PC-3 (cell line): ENCODE data around the gene POU3F3. TPM values are rescaled to one million over a fixed set of nuclear protein-coding genes. Genes with fewer than 3 reads are reported as not detected.

Experiments
- ATAC-seq: fragments of 200-7000 bp; cut with Tn5 transposase; 2 replicates; pipeline ENCODE4 v1.9.1; 2020; ENCODE audit warnings: mild to moderate bottlenecking, moderate library complexity
- BruUV-seq: library from RNA; stranded (reverse); fragments of 400-500 nt; replicated peaks from 2 replicates; lab custom pipeline; 2021; lab: Mats Ljungman, UMichigan
- CTCF ChIA-PET: fragments of 300-600 bp; sonication (Branson Sonifier 250); formaldehyde crosslinking; loops from one replicate; lab custom pipeline; 2022; ENCODE audit warnings: antibody characterized with exemption; lab: Charles Lee
- POLR2A ChIA-PET: fragments of 300-600 bp; sonication (Branson Sonifier 250); formaldehyde crosslinking; loops from one replicate; lab custom pipeline; 2022; ENCODE audit warnings: antibody characterized with exemption; ENCODE audit not compliant: unreplicated experiment; lab: Charles Lee
- DNase-seq: peaks from one replicate; pipeline ENCODE4 v3.0.0-alpha.2; 2015
- H2AFZ ChIP-seq: fragments of 300-600 bp; sonication (generic); 2 replicates; pipeline ENCODE4 v1.6.0; 2016; ENCODE audit warnings: antibody characterized with exemption, low read length
- H3F3A ChIP-seq: fragments of 300-600 bp; sonication (generic); one replicate; pipeline ENCODE4 v1.6.0; 2017; ENCODE audit warnings: antibody characterized with exemption, low read length, control low read depth, mild to moderate bottlenecking; ENCODE audit not compliant: unreplicated experiment
- H3K27ac ChIP-seq: fragments of 300-600 bp; sonication (generic); 2 replicates; pipeline ENCODE4 v1.5.1; 2016; ENCODE audit warnings: mild to moderate bottlenecking, low read length
- H3K27me3 ChIP-seq: fragments of 300-600 bp; sonication (generic); 2 replicates; pipeline ENCODE4 v1.6.1; 2016; ENCODE audit warnings: low read length, mixed read lengths
- H3K36me3 ChIP-seq: fragments of 300-600 bp; sonication (generic); 2 replicates; pipeline ENCODE4 v1.6.1; 2016; ENCODE audit warnings: low read depth, mixed run types, low read length, mixed read lengths
- H3K4me1 ChIP-seq: fragments of 300-600 bp; sonication (generic); 2 replicates; pipeline ENCODE4 v1.5.1; 2016; ENCODE audit warnings: low read length; ENCODE audit not compliant: insufficient read depth
- H3K4me2 ChIP-seq: fragments of 300-600 bp; sonication (generic); 2 replicates; pipeline ENCODE4 v1.6.0; 2016; ENCODE audit warnings: low read length
- H3K4me3 ChIP-seq: fragments of 300-600 bp; sonication (generic); 2 replicates; pipeline ENCODE4 v1.5.1; 2016; ENCODE audit warnings: mild to moderate bottlenecking, low read length, mixed read lengths
- H3K79me2 ChIP-seq: fragments of 300-600 bp; sonication (generic); 2 replicates; pipeline ENCODE4 v1.6.1; 2017; ENCODE audit warnings: low read length, mixed read lengths
- H3K9ac ChIP-seq: fragments of 300-600 bp; sonication (generic); 2 replicates; pipeline ENCODE4 v1.6.0; 2016; ENCODE audit warnings: mild to moderate bottlenecking, low read length
- H3K9me2 ChIP-seq: fragments of 300-600 bp; sonication (generic); replicated peaks from 2 replicates; pipeline ENCODE4 v1.6.1; 2016; ENCODE audit warnings: mixed run types, low read length, mixed read lengths
- H3K9me3 ChIP-seq: fragments of 300-600 bp; sonication (generic); 2 replicates; pipeline ENCODE4 v1.6.1; 2016; ENCODE audit warnings: low read length, mixed read lengths
- H4K20me1 ChIP-seq: fragments of 300-600 bp; sonication (generic); 2 replicates; pipeline ENCODE4 v1.6.1; 2016; ENCODE audit warnings: low read length, mixed read lengths
- CTCF ChIP-seq: fragments of 300-600 bp; sonication (generic); conservative IDR thresholded peaks from 2 replicates; pipeline ENCODE4 v1.5.1; 2017; ENCODE audit warnings: antibody characterized with exemption, low read depth, mild to moderate bottlenecking, low read length
- EZH2 ChIP-seq: fragments of 300-600 bp; sonication (generic); IDR thresholded peaks from one replicate; pipeline ENCODE4 v1.6.1; 2017; ENCODE audit warnings: antibody characterized with exemption, mild to moderate bottlenecking, low read length; ENCODE audit not compliant: unreplicated experiment
- EZH2phosphoT487 ChIP-seq: fragments of 300-600 bp; sonication (generic); IDR thresholded peaks from 2 replicates; pipeline ENCODE4 v1.6.1; 2018; ENCODE audit warnings: mild to moderate bottlenecking, antibody characterized with exemption, low read length, borderline replicate concordance
- intact Hi-C: fragments of 100-400 bp; cut with micrococcal nuclease; formaldehyde crosslinking; loops from 2 replicates; pipeline ENCODE4 v1.9.0; 2023
- total RNA-seq: library from RNA; depleted of rRNA; stranded (reverse); fragments of >200 nt; gene quantifications from 2 replicates; pipeline ENCODE4 v1.2.3, GENCODE V29; 2014

Gene POU3F3
- total RNA-seq, 1 experiment from 2014 or later = not detected

DNA sequence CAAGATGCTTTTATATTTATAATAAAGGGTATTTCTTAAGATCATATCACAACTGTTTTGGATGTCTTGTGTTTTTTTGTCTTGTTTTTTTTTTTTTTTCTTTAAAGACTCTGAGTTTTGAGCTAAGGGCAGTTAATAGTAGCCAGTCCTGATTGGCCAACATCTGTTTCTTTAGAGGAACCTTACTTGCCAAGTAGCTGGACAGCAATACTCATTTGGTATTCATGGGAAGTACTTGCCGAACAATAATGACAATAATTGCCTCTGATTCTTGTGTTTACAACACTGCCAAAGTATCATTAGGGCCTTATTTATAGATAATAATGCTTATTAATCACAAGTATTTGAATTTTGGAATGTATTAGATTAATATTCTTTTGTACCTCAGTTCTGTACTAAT lies 17.1 kb upstream of the POU3F3 start:
- BruUV-seq = no TSS peak
- ChIA-PET CTCF (no interaction called here), POLR2A (no interaction called here)
- no peak for ATAC-seq
- no peaks in the 10 kb centered on the region for H3K9me3 ChIP-seq
- H3K9ac ChIP-seq = no peak overlapping the region
- TF ChIP-seq CTCF = no peak
- no peak for TF ChIP-seq EZH2
- no peak for TF ChIP-seq EZH2phosphoT487
- H3K27me3 ChIP-seq = peaks cover 57% of the 10 kb centered on the region
- H3K79me2 ChIP-seq = no peaks in the 10 kb centered on the region
- H3K27ac ChIP-seq = no peak overlapping the region
- H2AFZ ChIP-seq = no peak overlapping the region
- no peak overlapping the region for H3K4me2 ChIP-seq
- H3K36me3 ChIP-seq = no peaks in the 10 kb centered on the region
- H4K20me1 ChIP-seq = no peaks in the 10 kb centered on the region
- H3K4me3 ChIP-seq = no peak overlapping the region
- intact Hi-C loops = no loop called here
- DNase-seq = no peak
- H3K9me2 ChIP-seq = no peaks in the 10 kb centered on the region
- H3K4me1 ChIP-seq = no peaks in the 10 kb centered on the region
- no peaks in the 10 kb centered on the region for H3F3A ChIP-seq

GRCh38 chr2:104840156-104840555 lies 13.8 kb upstream of the POU3F3 start:
- POLR2A ChIA-PET = no interaction called here
- ATAC-seq (no peak), DNase-seq (no peak)
- no peak for TF ChIP-seq EZH2phosphoT487
- no peak for TF ChIP-seq CTCF
- no peak for TF ChIP-seq EZH2
- no TSS peak for BruUV-seq
- Histone ChIP-seq H3K79me2 (no peaks in the 10 kb centered on the region), H3K9me2 (no peaks in the 10 kb centered on the region), H3K4me3 (no peak overlapping the region), H3K27ac (no peak overlapping the region), H3K4me2 (no peak overlapping the region), H4K20me1 (no peaks in the 10 kb centered on the region), H3K27me3 (peaks cover 48% of the 10 kb centered on the region), H3K9ac (no peak overlapping the region), H3K9me3 (no peaks in the 10 kb centered on the region), H3K36me3 (no peaks in the 10 kb centered on the region), H3F3A (no peaks in the 10 kb centered on the region), H2AFZ (no peak overlapping the region), H3K4me1 (no peaks in the 10 kb centered on the region)
- intact Hi-C loops = no loop called here
- CTCF ChIA-PET = no interaction called here

DNA sequence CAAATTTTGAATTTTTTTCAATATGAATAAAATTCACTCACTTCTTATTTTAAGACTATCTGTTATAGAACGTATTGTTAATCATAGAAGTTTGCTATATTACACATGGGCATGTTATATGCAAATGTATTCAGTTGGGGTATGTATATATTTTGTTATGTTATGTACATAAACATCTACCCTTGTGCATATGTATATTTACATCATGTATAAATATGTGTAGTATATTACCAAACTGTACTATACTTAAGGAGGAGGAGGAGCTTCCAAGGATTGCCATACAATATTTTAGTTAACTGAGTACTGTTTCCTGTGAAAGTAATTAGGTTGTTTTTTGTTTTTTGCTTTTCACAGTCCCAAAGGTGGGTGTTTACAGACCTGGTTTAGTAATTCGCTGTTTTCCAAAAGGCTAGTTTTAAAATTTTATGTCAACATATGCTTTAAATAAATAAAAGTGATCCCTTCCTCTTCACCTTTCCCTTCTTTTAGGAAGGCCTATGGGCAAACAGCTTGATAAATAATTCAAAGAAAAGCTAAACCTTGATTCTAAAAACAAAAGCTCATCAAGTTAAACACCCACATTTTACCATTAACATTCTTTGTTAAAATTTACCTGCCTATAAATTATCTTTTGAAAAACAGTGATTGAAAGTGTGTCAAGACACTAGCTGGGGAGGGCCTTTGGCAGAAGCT lies 12.9 kb upstream of the POU3F3 start:
- no peaks in the 10 kb centered on the region for H3K9me2 ChIP-seq
- intact Hi-C loops = no loop called here
- H3K27ac ChIP-seq = no peak overlapping the region
- DNase-seq (no peak), ATAC-seq (no peak)
- H3K79me2 ChIP-seq = no peaks in the 10 kb centered on the region
- H3K27me3 ChIP-seq = peaks cover 49% of the 10 kb centered on the region
- no peaks in the 10 kb centered on the region for H4K20me1 ChIP-seq
- H2AFZ ChIP-seq = no peak overlapping the region
- no peak for TF ChIP-seq CTCF
- TF ChIP-seq EZH2 = no peak
- TF ChIP-seq EZH2phosphoT487 = no peak
- H3K9ac ChIP-seq = no peak overlapping the region
- no peaks in the 10 kb centered on the region for H3K36me3 ChIP-seq
- H3K4me1 ChIP-seq = no peaks in the 10 kb centered on the region
- ChIA-PET POLR2A (no interaction called here), CTCF (no interaction called here)
- H3F3A ChIP-seq = no peaks in the 10 kb centered on the region
- no peak overlapping the region for H3K4me3 ChIP-seq
- BruUV-seq = no TSS peak
- H3K9me3 ChIP-seq = no peaks in the 10 kb centered on the region
- no peak overlapping the region for H3K4me2 ChIP-seq
